HG03175 (cell line): ENCODE data around the gene ATXN2.
"Not testable (repeated sequence)": the region's sequence is repeated elsewhere in the genome, so short reads cannot be mapped to it uniquely, and the experiment has no call there.

Experiments
- ATAC-seq: cut with Tn5 transposase; IDR thresholded peaks from one replicate; pipeline ENCODE4 v1.9.1; 2021; ENCODE audit warnings: mild to moderate bottlenecking, moderate library complexity; ENCODE audit not compliant: unreplicated experiment

Gene ATXN2

GRCh38 chr12:111507719-111508118 lies 91.4 kb downstream of the ATXN2 start:
- ATAC-seq: not testable (repeated sequence)

- ATAC-seq: not testable (repeated sequence)
These were observed 91.9 kb downstream of the ATXN2 start for GRCh38 chr12:111507258-111507657.

- no peak for ATAC-seq
These were observed 92.9 kb downstream of the ATXN2 start for GRCh38 chr12:111506260-111506659.

- no peak for ATAC-seq
These were observed 93.5 kb downstream of the ATXN2 start for GRCh38 chr12:111505601-111506036.

- no peak for ATAC-seq
These were observed 96.0 kb downstream of the ATXN2 start for GRCh38 chr12:111503116-111503515.

- no peak for ATAC-seq
These were observed 104.4 kb downstream of the ATXN2 start for GRCh38 chr12:111494676-111495075.

GRCh38 chr12:111492979-111493378 lies 106.1 kb downstream of the ATXN2 start:
- not testable (repeated sequence) for ATAC-seq

GRCh38 chr12:111488798-111489197 lies 110.3 kb downstream of the ATXN2 start:
- ATAC-seq: no peak

GRCh38 chr12:111488271-111488670 lies 110.8 kb downstream of the ATXN2 start:
- ATAC-seq: no peak

- ATAC-seq: no peak
These were observed 116.7 kb downstream of the ATXN2 start for GRCh38 chr12:111482462-111482861.

GRCh38 chr12:111471236-111471635 lies 127.9 kb downstream of the ATXN2 start:
- no peak for ATAC-seq

- no peak for ATAC-seq
These were observed 129.7 kb downstream of the ATXN2 start for GRCh38 chr12:111469401-111469800.

- no peak for ATAC-seq
These were observed 131.3 kb downstream of the ATXN2 start for GRCh38 chr12:111467857-111468241.

GRCh38 chr12:111467092-111467856 lies 131.8 kb downstream of the ATXN2 start:
- no peak for ATAC-seq

GRCh38 chr12:111462210-111462769 lies 136.8 kb downstream of the ATXN2 start:
- peak; percentile 66 for ATAC-seq

- ATAC-seq: not testable (repeated sequence)
These were observed 139.0 kb downstream of the ATXN2 start for GRCh38 chr12:111460111-111460510.

GRCh38 chr12:111458546-111459172 lies 140.5 kb downstream of the ATXN2 start:
- ATAC-seq: no peak

GRCh38 chr12:111457577-111457976 lies 141.5 kb downstream of the ATXN2 start:
- no peak for ATAC-seq

- no peak for ATAC-seq
These were observed 142.0 kb downstream of the ATXN2 start for GRCh38 chr12:111457071-111457470.

- no peak for ATAC-seq
These were observed 143.4 kb downstream of the ATXN2 start for GRCh38 chr12:111455448-111456320.
